GM12878 (cell line): ENCODE measurements around the gene DCBLD2. TPM values are rescaled to one million over a fixed set of nuclear protein-coding genes. Genes with fewer than 3 reads are reported as not detected.

Experiments
- ATAC-seq: fragments of 200-7000 bp; cut with Tn5 transposase; 3 replicates; pipeline ENCODE4 v1.9.1; 2020; ENCODE audit warnings: mild to moderate bottlenecking, moderate library complexity
- BruUV-seq: library from RNA; stranded (reverse); fragments of 400-500 nt; replicated peaks from 2 replicates; lab custom pipeline; 2021; lab: Mats Ljungman, UMichigan
- CTCF ChIA-PET: fragments of 300-600 bp; sonication (Branson Sonifier 250); formaldehyde crosslinking; extraction: SDS; loops from one replicate; lab custom pipeline; 2021; ENCODE audit warnings: inconsistent platforms; lab: Yijun Ruan, JAX
- POLR2A ChIA-PET: fragments of 350-600 bp; formaldehyde crosslinking; extraction: SDS; loops from one replicate; lab custom pipeline; 2021; ENCODE audit warnings: inconsistent platforms; lab: Charles Lee
- RAD21 ChIA-PET: fragments of 300-600 bp; sonication (Branson Sonifier 250); formaldehyde crosslinking; loops from one replicate; lab custom pipeline; 2023; ENCODE audit warnings: antibody characterized with exemption; ENCODE audit not compliant: unreplicated experiment; lab: Charles Lee
- SMC1A ChIA-PET: fragments of 300-600 bp; sonication (Branson Sonifier 250); formaldehyde crosslinking; loops from one replicate; lab custom pipeline; 2023; ENCODE audit not compliant: unreplicated experiment, uncharacterized antibody; lab: Charles Lee
- DNase-seq: peaks from one replicate; pipeline ENCODE4 v3.0.0-alpha.2; 2011; ENCODE audit warnings: low read depth, low spot score
- FAIRE-seq: peaks from 3 replicates; lab custom pipeline; 2011; peaks lifted over from hg19 to GRCh38; lab: Jason Lieb, UNC
- H2AFZ ChIP-seq: 2 replicates; pipeline ENCODE4 v1.6.0; 2011; ENCODE audit warnings: low read depth, low read length, control low read depth; ENCODE audit not compliant: control insufficient read depth
- H3K27ac ChIP-seq: 2 replicates; pipeline ENCODE4 v1.5.1; 2011; ENCODE audit warnings: control low read depth; ENCODE audit not compliant: control insufficient read depth, insufficient read depth
- H3K27me3 ChIP-seq, 2 experiments: replicated peaks in 1 of 2; 2 replicates each; pipeline versions ENCODE4 v1.6.0 to v1.6.1; 2011; ENCODE audit warnings: low read length in 1 of 2; ENCODE audit not compliant: control insufficient read depth in 2 of 2, insufficient read depth in 2 of 2
- H3K36me3 ChIP-seq, 2 experiments: 2 replicates each; pipeline ENCODE4 v1.5.1; 2011; ENCODE audit warnings: low read length in 1 of 2; ENCODE audit not compliant: control insufficient read depth in 2 of 2, insufficient read depth in 2 of 2
- H3K4me1 ChIP-seq: 2 replicates; pipeline ENCODE4 v1.6.1; 2011; ENCODE audit warnings: mild to moderate bottlenecking, low read length, moderate library complexity, mixed read lengths; ENCODE audit not compliant: control insufficient read depth, insufficient read depth
- H3K4me2 ChIP-seq: 2 replicates; pipeline ENCODE4 v1.6.0; 2011; ENCODE audit warnings: control low read depth; ENCODE audit not compliant: control insufficient read depth, insufficient read depth
- H3K4me3 ChIP-seq: fragments of 200-600 bp; sonication (generic); 2 replicates; pipeline ENCODE4 v1.5.1; 2016
- H3K79me2 ChIP-seq: 2 replicates; pipeline ENCODE4 v1.6.0; 2011; ENCODE audit warnings: low read length; ENCODE audit not compliant: control insufficient read depth, insufficient read depth
- H3K9ac ChIP-seq: 2 replicates; pipeline ENCODE4 v1.8.0; 2011; ENCODE audit warnings: low read length, control low read depth, mixed read lengths; ENCODE audit not compliant: control insufficient read depth, insufficient read depth
- H3K9me3 ChIP-seq: replicated peaks from 3 replicates; pipeline ENCODE4 v1.5.1; 2011; ENCODE audit warnings: mild to moderate bottlenecking, low read length; ENCODE audit not compliant: control insufficient read depth, insufficient read depth
- H4K20me1 ChIP-seq: 2 replicates; pipeline ENCODE4 v1.6.0; 2011; ENCODE audit not compliant: control insufficient read depth, insufficient read depth
- CBX3 ChIP-seq: fragments of 200-600 bp; sonication (generic); IDR thresholded peaks from 2 replicates; pipeline ENCODE4 v1.6.1; 2016; ENCODE audit warnings: low read depth, borderline replicate concordance
- MTA2 ChIP-seq: fragments of 450-650 bp; IDR thresholded peaks from 2 replicates; pipeline ENCODE4 v1.6.1; 2016; ENCODE audit warnings: low read depth, mild to moderate bottlenecking, moderate library complexity
- NFXL1 ChIP-seq: fragments of 450-650 bp; IDR thresholded peaks from 2 replicates; pipeline ENCODE4 v1.6.1; 2017; ENCODE audit warnings: antibody characterized with exemption, mild to moderate bottlenecking, borderline replicate concordance
- NFYA ChIP-seq: IDR thresholded peaks from 2 replicates; pipeline ENCODE4 v1.6.1; 2011; ENCODE audit warnings: low read depth, mild to moderate bottlenecking, low read length, improper control_type of control experiment, borderline replicate concordance
- RAD51 ChIP-seq: fragments of 450-650 bp; IDR thresholded peaks from 2 replicates; pipeline ENCODE4 v1.6.1; 2016; ENCODE audit warnings: moderate library complexity, mild to moderate bottlenecking, inconsistent platforms
- RELA ChIP-seq: fragments of 450-650 bp; IDR thresholded peaks from 2 replicates; pipeline ENCODE4 v1.8.0; 2014; ENCODE audit warnings: borderline replicate concordance; ENCODE audit not compliant: partially characterized antibody
- SPI1 ChIP-seq: IDR thresholded peaks from 2 replicates; pipeline ENCODE4 v1.6.1; 2011; ENCODE audit warnings: low read depth, mild to moderate bottlenecking, low read length, moderate library complexity, borderline replicate concordance; ENCODE audit not compliant: insufficient read depth
- ZSCAN29 ChIP-seq: fragments of 450-650 bp; IDR thresholded peaks from 2 replicates; pipeline ENCODE4 v1.6.1; 2017; ENCODE audit warnings: mild to moderate bottlenecking, moderate library complexity
- WGBS: methylation state at CpG from one replicate; pipeline ENCODE4 v1.1.6; 2016; ENCODE audit warnings: low lambda C conversion rate; ENCODE audit not compliant: insufficient replicate concordance, insufficient coverage; ENCODE audit errors: missing lambda C conversion rate; 5-methylcytosine and 5-hydroxymethylcytosine counted together
- in situ Hi-C: fragments of 300-500 bp; cut with MboI; formaldehyde crosslinking; loops from 9 replicates; pipeline ENCODE4 v1.14.3; 2018; ENCODE audit warnings: mixed read lengths
- intact Hi-C: fragments of 100-400 bp; cut with micrococcal nuclease; formaldehyde crosslinking; loops from one replicate; pipeline ENCODE4 v1.14.2; 2022; ENCODE audit not compliant: unreplicated experiment
- polyA plus RNA-seq, 11 experiments: library from polyadenylated mRNA; depleted of rRNA in 4 of 11; unstranded in 6 of 11; stranded (reverse) in 5 of 11; fragments of >200 nt; fragmentation: Nextera tagmentation in 4 of 11; fragmentation: Illumina TruSeq in 1 of 11; extraction: Ambion mirVana in 4 of 11; extraction: Trizol in 1 of 11; gene quantifications; 1 replicate in 1 of 11; 2 replicates in 10 of 11; pipeline versions ENCODE4 v1.2.1 to v1.2.3, GENCODE V29; 2011 to 2016; ENCODE audit warnings: inconsistent platforms in 2 of 11, missing spikeins in 2 of 11, low read depth in 1 of 11
- total RNA-seq, 4 experiments: library from RNA; depleted of rRNA in 3 of 4; stranded (reverse); fragments of >200 nt in 3 of 4; fragmentation: Illumina TruSeq in 1 of 4; extraction: Trizol in 1 of 4; gene quantifications; 2 replicates each; pipeline versions ENCODE4 v1.2.1 to v1.2.3, GENCODE V29; 2013 to 2021
- TF ChIP-seq, protein P1 (sequence below): fragments of 450-650 bp; formaldehyde crosslinking; IDR thresholded peaks from 2 replicates; pipeline ENCODE4 v1.4.0; 2022; ENCODE audit warnings: mild to moderate bottlenecking, moderate library complexity
- TF ChIP-seq, protein P2 (sequence below): IDR thresholded peaks from 2 replicates; pipeline ENCODE4 v1.6.1; 2012; ENCODE audit warnings: low read depth, low read length, improper control_type of control experiment
- TF ChIP-seq, protein P3 (sequence below): fragments of 450-650 bp; IDR thresholded peaks from 2 replicates; pipeline ENCODE4 v1.6.1; 2017; ENCODE audit warnings: borderline replicate concordance
- TF ChIP-seq, protein P4 (sequence below): IDR thresholded peaks from 2 replicates; pipeline ENCODE4 v1.6.1; 2012; ENCODE audit warnings: low read length, inconsistent platforms

DCBLD2 gene
- total and polyA plus RNA-seq, 10 of the 15 experiments (the other 5 are each of a cell fraction or from before 2014, with no cell fraction given), result 1.6 to 5.9 (median 4.7) TPM

DNA sequence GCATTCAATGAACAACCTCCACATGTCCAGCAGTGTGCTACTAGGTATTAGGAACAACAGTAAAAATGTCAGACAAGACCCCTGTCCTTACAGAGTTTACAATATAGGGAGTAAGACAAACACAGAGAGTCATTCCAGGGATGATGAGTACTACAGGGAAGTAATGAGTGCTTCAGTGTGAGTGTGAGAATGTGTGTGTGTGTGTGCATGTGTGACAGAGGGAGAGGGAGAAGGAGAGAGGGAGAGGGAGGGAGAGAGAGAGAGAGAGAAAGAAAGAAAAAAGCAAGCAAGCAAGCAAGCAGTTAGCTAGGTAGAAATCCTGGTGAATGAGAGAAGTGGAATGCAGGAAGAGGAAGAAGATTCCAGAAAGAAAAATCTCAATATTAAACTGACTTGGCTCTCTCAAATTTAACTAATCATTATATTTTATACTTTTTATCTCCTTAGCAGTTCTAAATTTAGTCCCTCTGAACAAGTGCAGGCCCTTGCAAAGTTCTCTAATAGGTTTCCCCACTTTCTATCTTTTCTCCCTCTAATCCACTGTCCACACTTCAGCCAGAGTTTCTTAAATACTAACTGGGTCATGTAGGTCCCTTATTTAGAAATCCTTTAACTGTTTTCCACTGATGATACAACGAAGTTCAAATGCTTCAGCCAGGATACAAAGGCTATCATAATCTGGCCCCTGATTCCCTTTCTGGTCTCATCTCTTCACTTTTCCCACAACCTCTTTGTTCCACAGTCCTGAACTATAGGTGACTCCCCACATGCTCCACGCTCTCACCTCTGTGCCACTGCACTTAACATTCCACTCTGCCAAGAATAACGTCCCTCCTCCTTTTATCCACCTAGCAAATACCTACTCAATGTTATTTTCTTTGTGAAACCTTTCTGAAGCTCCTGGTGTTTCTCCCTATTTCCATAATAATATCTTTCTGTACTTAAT lies 10.3 kb downstream of the DCBLD2 start:
- ATAC-seq (no peak), FAIRE-seq (no peak), DNase-seq (no peak)
- ChIA-PET POLR2A (no interaction called here), CTCF (no interaction called here), RAD21 (no interaction called here), SMC1A (interaction anchor here (0.6 kb wide), 1 partner anchor 1157 kb away, joined by 3 read pairs; no protein-coding TSS in a partner anchor)
- Histone ChIP-seq H3K27me3 (no peaks in the 10 kb centered on the region), H4K20me1 (no peaks in the 10 kb centered on the region), H3K4me3 (no peak overlapping the region), H3K4me2 (no peak overlapping the region), H3K9me3 (no peaks in the 10 kb centered on the region), H3K9ac (no peak overlapping the region), H3K79me2 (no peaks in the 10 kb centered on the region), H3K4me1 (no peaks in the 10 kb centered on the region), H3K36me3 (no peaks in the 10 kb centered on the region), H2AFZ (no peak overlapping the region), H3K27ac (no peak overlapping the region)
- BruUV-seq, result no TSS peak
- in situ Hi-C loops, result no loop called here
- intact Hi-C loops, result no loop called here
- WGBS, result 2% methylated on average over 3 of the region's 3 CpGs
- TF ChIP-seq ZSCAN29, result no peak
- TF ChIP-seq CBX3, result no peak
- TF ChIP-seq, protein P1, sequence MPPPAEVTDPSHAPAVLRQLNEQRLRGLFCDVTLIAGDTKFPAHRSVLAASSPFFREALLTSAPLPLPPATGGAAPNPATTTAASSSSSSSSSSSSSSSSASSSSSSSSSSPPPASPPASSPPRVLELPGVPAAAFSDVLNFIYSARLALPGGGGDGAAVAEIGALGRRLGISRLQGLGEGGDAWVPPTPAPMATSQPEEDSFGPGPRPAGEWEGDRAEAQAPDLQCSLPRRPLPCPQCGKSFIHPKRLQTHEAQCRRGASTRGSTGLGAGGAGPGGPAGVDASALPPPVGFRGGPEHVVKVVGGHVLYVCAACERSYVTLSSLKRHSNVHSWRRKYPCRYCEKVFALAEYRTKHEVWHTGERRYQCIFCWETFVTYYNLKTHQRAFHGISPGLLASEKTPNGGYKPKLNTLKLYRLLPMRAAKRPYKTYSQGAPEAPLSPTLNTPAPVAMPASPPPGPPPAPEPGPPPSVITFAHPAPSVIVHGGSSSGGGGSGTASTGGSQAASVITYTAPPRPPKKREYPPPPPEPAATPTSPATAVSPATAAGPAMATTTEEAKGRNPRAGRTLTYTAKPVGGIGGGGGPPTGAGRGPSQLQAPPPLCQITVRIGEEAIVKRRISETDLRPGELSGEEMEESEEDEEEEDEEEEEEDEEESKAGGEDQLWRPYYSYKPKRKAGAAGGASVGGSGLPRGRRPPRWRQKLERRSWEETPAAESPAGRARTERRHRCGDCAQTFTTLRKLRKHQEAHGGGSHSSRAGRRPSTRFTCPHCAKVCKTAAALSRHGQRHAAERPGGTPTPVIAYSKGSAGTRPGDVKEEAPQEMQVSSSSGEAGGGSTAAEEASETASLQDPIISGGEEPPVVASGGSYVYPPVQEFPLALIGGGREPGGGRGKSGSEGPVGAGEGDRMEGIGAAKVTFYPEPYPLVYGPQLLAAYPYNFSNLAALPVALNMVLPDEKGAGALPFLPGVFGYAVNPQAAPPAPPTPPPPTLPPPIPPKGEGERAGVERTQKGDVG (CRISPR knock-in tag), result no peak
- TF ChIP-seq SPI1, result no peak
- TF ChIP-seq NFYA, result no peak
- TF ChIP-seq, protein P2, sequence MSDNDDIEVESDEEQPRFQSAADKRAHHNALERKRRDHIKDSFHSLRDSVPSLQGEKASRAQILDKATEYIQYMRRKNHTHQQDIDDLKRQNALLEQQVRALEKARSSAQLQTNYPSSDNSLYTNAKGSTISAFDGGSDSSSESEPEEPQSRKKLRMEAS, result no peak
- TF ChIP-seq, protein P3, sequence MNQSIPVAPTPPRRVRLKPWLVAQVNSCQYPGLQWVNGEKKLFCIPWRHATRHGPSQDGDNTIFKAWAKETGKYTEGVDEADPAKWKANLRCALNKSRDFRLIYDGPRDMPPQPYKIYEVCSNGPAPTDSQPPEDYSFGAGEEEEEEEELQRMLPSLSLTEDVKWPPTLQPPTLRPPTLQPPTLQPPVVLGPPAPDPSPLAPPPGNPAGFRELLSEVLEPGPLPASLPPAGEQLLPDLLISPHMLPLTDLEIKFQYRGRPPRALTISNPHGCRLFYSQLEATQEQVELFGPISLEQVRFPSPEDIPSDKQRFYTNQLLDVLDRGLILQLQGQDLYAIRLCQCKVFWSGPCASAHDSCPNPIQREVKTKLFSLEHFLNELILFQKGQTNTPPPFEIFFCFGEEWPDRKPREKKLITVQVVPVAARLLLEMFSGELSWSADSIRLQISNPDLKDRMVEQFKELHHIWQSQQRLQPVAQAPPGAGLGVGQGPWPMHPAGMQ, result no peak
- TF ChIP-seq MTA2, result no peak
- TF ChIP-seq, protein P4, sequence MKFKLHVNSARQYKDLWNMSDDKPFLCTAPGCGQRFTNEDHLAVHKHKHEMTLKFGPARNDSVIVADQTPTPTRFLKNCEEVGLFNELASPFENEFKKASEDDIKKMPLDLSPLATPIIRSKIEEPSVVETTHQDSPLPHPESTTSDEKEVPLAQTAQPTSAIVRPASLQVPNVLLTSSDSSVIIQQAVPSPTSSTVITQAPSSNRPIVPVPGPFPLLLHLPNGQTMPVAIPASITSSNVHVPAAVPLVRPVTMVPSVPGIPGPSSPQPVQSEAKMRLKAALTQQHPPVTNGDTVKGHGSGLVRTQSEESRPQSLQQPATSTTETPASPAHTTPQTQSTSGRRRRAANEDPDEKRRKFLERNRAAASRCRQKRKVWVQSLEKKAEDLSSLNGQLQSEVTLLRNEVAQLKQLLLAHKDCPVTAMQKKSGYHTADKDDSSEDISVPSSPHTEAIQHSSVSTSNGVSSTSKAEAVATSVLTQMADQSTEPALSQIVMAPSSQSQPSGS, result no peak
- TF ChIP-seq NFXL1, result no peak
- TF ChIP-seq RELA, result no peak
- TF ChIP-seq RAD51, result no peak
